CD4-positive, alpha-beta T cell treated with Interleukin-10 for 1 hour (primary cell): ENCODE measurements around the gene CSMD2.

ENCODE experiments used
- DNase-seq: peaks from one replicate; pipeline ENCODE4 v3.0.0-alpha.2; 2020

The CSMD2 gene

GRCh38 chr1:33623811-33624210 lies 541.2 kb downstream of the CSMD2 start:
- no peak for DNase-seq

- no peak for DNase-seq
Observed at GRCh38 chr1:33622757-33623156, 542.3 kb downstream of the CSMD2 start.

GRCh38 chr1:33618636-33619035 lies 546.4 kb downstream of the CSMD2 start:
- no peak for DNase-seq

DNA sequence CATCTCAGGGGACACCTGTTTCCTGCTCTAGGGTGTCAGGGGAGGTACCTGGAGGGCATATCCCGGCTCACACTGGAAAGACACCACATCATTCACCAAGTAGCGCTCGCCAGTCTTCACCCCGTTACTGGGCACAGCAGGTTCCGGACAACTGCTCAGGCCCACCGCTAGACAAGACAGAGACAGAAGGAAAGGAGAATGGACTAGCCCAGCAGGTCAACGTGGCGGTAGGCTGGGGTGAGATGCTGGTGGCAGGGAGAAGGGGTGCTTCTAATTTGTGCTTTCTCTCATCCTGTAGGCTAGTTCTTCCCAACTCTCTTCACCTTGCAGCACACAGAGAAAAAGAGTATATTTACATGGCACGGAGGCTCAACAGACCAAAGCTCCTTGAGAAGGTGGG lies 547.6 kb downstream of the CSMD2 start:
- no peak for DNase-seq

- DNase-seq, result no peak
Observed at GRCh38 chr1:33616780-33617179, 548.2 kb downstream of the CSMD2 start.

- DNase-seq, result no peak
Observed at GRCh38 chr1:33615546-33615945, 549.5 kb downstream of the CSMD2 start.

DNA sequence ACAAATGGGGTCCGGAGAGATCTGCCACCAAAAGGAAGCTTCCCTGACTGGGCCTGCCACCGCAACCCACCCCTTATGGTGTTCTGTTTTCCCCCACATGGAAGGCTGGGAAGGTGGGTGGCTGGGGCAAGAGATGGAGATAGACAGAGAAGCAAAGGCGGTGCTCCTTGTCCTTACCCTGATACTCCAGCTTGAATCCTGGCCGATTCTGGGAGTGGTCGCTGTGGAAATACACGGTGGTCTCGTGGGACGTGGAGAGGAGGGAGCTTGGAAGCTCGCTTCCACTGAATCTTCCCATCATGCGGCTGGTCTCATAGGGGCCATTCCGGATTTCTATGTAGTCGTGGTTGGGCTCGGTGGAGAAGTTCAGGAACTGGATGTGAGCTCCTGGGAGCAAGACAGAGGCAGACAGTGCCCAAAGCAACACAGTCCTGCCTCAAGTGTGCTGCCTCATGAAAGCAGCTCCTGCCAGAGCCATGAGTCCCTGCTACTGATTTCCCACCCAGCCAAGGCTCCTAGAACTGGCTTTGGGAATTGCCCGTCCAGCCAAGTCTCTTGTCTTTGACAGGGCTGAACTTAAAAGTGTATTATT lies 554.1 kb downstream of the CSMD2 start:
- DNase-seq, result no peak

DNA sequence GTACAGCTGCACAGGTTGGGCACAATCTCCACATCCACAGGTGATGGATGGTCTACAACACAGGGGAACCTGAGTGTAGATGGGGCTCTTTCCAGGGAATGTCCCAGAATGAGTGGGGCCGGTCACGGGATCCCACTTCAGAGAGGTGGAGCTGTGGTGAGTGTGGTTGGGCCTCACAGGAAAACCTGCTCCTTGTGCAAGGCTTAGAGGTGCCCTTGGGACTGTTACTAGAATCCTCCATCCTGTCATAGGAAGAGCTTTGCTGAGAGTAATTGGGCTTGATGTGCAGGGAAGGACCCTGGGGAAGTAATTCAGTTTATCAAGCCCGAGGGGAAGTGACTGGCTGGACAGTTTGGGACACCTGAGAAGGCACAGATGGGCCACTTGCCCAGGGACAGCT lies 554.6 kb downstream of the CSMD2 start:
- no peak for DNase-seq

- DNase-seq, result no peak
Observed at GRCh38 chr1:33609739-33610138, 555.3 kb downstream of the CSMD2 start.

DNA sequence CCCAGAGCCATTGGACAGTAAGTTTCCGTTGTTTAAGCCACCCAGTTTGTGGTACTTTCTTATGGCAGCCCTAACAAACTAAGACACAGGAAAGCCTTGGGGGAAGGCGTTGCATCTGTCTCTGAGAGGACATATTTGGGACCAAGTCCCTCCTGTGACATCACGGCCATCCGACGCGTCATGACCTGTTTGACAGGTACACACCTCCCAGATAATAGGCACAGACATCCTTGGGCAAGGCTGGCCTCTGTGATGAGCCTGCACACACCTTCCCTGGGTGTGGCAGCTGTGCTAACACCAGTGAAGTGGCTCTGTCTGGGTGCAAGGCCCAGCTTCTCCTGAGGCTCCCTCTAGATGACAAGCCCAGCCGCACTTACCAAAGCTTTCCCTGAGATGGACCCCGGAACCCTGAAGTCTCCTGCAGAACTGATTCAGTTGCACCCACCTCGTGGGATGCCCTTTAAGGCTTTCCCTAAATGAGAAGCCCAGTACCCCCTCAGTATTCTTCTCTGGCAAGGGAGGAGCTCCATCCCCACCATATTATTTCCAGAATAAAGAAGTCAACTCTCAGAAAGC lies 556.1 kb downstream of the CSMD2 start:
- DNase-seq, result no peak

GRCh38 chr1:33607444-33608005 lies 557.5 kb downstream of the CSMD2 start:
- DNase-seq, result no peak

GRCh38 chr1:33606272-33606671 lies 558.8 kb downstream of the CSMD2 start:
- DNase-seq, result no peak

DNA sequence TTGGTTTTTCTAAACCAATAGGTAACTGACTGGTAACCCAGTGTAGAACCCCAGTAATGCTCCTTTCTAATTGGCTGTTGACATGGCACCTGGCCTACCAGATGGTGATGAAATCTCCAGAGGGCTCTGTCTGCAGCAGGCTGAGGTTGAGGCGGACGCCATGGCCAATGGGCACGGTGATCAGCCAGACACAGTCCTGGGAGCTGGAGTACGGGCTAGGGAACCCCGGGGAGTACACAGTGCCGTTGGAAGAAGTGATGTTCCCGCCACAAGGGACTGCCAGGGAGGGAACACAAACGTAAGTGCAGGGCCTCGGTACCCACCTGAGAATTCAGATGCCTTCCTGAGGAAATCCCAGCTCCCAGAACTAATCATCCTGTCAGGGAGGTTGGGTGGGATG lies 562.8 kb downstream of the CSMD2 start:
- DNase-seq, result no peak

DNA sequence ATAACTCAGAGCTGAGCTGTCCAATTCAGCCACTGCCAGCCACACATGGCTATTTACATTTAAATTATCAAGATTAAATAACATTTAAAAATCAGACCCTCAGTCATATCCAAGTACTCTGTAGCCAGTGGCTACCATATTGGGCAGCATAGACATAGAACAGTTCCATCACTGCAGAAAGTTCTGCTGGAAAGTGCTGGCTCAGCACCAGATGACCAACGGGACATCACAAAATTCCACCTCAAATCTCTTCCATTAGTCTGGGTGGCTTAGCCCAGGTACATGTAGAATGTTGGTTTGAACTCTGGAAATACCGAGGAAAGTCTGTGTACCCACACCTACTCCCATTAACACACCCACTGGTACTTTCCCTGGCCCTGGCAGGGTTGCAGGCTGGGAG lies 563.3 kb downstream of the CSMD2 start:
- DNase-seq, result no peak

DNA sequence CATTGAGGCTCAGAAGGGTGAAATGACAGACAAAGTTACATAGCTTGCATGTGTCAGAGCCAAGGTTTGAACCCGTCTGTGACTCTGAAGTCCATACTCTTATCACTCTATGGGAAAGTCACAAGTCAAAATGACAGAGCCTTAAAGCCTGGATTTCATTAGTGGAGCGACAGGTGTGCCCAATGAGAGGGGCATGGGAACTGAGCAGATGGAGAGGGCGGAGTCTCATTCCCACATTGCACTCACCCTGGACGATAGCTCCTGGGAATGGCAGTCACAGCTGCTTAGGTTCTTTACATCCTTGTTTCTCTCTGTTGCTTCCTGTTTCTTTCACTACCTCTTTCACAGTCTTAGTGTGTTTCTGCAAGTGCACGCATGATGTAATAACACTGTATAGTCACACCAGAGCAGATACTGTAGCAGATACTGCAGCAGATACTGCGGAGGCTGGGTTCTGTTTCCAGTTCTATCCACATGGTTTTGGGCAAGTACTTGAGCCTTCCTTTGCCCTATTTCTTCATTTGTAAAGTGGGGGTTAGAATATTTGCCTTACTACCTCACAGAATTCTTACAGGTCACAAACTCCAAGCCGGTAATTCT lies 565.4 kb downstream of the CSMD2 start:
- DNase-seq, result no peak

- no peak for DNase-seq
Observed at GRCh38 chr1:33588726-33589125, 576.3 kb downstream of the CSMD2 start.

DNA sequence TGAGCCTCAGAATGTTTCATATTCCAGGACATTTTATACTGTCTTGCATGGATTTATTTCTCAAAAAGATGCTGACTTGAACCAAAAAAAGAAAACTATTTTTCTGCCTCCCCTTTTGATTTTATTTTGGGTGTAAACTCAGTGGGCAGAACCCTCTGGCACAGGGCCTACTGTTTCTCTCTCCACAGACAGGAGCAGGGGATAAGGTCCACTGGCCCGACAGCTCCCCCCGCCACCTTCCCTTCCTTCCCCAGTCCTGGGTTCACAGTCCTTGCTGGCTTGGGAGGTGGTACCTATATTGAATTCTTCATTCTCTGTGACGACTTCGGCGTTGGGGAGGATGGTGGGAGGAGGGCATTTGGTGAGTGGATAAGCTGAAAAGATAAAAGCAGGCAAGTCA lies 578.2 kb downstream of the CSMD2 start:
- no peak for DNase-seq

- no peak for DNase-seq
Observed at GRCh38 chr1:33586106-33586505, 578.9 kb downstream of the CSMD2 start.

GRCh38 chr1:33583567-33583966 lies 581.5 kb downstream of the CSMD2 start:
- no peak for DNase-seq

DNA sequence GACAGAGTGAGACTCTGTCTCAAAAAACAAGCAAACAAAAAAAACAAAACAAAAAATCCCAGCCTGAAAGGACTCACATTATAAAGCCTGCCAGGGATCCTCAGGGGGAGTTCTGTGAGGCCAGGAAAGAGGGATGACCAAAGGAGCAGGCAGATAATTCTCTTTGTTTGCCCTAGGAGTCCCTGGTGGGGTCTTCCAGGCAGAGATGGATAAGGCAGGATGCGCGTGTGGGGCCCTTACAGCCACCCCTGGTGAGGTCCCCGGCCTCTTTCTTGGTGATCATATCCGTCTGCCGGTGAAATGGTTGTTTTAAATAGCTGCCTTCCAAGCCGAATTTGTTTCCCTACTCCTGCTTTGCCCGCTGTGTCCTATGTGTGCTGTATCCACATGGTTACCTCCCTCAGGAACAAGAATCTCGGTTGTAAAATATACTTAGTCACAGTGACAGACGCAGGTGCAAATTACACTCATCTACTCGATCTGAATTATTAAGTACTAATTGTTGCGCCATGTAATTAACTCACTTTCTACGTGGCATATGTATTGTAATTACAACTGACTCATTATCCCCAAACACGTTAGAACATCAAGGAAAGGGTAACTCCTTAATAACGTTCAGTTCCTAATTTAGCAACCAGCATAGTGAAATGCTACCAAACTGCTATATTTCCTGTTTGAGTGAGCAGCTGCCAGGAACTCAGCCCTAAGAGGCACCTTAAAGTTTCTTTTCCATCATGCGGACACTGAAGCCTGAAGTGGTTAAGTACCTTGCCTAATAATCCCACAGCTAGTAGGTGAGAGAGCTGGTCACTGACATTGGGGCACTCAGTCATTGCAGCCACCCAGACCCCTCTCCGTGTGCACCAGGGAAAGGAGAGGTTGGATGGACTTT lies 586.2 kb downstream of the CSMD2 start:
- DNase-seq, result no peak

DNA sequence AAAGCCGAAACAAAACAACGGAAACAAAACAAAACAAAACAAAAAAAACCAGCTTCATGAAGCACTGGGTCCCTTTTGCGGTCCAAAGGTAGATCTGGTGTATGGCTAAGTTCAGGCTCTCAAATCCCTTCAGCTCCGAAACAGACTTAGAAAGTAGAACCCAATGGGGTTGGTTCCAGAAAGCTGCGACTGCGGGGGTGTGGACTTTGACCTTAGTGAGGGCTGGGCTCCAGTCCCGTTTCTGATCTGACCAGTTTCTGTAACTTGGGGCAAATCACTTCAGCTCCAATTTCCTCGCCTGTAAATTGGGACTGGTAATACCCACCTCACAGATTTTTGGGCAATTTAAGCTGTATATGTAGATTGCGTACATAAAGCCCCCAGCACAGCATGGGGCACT lies 587.4 kb downstream of the CSMD2 start:
- no peak for DNase-seq

- no peak for DNase-seq
Observed at GRCh38 chr1:33576821-33577599, 588.0 kb downstream of the CSMD2 start.
